ENCODE results near the gene IL32.
"Not testable (repeated sequence)": the region's sequence is repeated elsewhere in the genome, so short reads cannot be mapped to it uniquely, and the experiment has no call there.

Gene IL32

DNA sequence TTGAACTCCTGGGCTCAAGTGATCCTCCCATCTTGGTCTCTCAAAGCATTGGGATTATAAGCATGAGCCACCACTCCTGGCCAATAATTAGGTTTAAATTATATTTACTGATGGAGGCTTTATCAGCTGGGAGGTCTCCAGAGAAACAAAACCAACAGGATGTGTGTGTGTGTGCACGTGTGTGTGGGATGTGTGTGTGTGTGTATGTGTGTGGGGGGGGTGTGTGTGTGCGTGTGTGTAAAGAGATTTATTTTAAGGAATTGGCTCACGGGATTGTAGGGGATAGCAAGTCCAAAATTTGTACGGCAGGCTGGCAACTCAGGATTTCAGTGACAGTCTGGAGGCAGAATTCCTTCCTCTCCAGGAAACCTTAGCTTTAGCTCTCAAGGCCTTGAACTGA lies 14.4 kb upstream of the IL32 start:
- DNase-seq (ENCODE audit: insufficient read length, low spot score) = no peak
- FAIRE-seq = no peak

DNA sequence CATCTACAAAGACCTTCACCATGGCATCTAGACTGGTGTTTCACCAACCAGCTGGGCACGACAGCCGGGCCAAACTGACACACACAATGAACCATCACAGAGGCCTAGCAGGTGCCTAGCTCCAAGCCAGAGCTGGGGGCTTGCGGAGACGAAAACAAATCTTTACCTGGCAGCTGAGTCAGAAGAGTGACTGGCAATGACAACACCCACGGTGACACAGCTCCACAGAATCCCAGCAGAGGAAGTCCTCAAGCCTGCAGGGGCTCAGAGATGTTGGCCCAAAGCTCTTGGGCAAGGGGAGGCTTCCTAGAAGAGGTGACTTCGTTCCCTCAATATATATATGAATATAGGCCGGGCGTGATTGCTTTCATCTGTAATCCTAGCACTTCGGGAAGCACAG lies 13.9 kb upstream of the IL32 start:
- FAIRE-seq (no peak), DNase-seq (ENCODE audit: insufficient read length, low spot score) (no peak)

DNA sequence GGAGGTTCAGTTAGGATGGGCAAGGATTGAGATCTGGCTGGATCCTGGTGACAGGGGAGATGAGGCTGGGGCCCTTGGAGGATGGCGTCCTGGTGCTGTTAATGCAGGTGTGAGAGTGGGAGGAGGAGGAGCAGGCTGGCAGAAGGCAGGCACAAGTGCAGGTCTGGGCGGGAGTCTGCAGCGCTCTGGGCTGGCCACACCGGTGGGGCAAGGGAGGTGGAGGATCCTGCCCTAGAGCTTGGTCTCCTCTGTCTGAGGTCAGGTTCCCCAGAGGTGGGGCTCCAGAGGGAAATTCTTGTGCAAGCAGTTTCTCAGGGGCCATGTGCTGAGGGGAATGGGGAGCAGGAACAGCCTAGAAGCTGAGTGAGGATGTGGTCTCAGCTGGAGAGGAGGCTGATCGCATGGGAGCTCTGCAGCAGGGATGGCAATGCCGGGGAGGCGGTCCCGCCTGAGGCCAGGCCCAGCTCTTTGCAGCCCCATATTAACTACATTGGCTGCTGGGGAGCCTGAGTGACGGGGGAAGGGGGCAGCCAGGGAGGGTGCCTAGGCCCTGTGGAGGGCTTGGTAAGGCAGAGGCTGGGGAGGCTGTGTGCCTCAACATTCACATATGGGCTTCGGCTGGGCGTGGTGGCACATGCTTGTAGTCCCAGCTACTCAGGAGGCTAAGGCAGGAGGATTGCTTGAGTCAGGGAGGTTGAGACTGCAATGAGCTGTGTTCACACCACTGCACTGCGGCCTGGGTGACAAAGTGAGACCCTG lies 12.7 kb upstream of the IL32 start:
- not testable (repeated sequence) for FAIRE-seq; DNase-seq (ENCODE audit: insufficient read length, low spot score)

DNA sequence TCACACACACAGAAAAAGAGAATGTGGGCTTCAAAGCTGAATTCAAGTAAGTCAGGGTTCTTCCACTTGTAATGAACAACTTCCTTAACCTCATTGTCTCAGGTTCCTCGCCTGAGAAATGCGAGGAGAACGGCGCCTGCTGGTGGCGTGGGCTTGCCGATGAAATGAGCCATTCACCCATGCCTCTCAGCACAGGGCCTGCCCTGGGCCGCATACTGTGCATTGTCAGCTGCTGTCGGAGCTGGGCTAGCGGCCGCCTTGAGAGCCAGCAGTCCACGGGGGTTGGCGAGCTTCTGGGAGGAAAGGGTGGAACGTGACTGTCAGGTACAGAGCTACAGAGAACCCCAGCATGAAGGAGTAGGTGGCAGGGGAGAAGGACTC lies 12.1 kb upstream of the IL32 start:
- not testable (repeated sequence) for DNase-seq (ENCODE audit: insufficient read length, low spot score)
- FAIRE-seq = peak; percentile 86

DNA sequence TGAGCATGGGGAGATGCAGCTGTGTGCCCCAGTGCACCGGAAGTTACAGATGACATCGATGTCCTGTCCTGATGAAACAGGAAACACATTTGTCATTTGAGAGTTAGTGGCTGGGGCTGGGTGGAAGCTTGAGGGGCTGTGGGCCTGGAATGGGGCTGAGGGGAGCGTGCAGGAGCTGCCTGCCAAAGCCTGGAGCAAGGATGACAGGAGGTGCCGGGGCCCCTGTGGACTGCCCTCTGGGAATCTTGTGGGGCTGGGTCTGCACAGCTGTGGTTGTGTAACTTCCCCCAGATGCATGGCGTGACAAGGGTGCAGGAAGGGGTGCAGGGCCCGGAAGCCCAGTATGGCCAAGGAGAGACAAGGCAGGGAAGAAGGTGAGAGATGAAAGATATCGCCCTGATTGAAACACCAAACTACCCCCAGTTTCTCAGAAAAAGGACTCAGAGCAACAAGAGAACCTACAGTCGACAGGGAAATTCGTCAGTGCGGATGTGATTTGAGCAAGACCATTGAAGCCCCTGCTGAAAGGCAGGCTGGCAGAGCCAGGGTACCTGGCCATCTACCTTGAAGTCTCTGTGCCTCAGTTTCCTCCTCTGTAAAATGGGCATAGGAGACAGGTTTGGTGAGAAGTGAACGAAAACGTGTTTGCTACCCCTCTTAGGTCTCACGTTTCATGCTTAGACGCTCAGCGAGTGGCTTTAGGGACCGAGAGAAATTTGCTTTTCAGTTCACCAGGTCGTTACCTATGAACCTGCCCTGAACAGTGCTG lies 10.3 kb upstream of the IL32 start:
- DNase-seq (ENCODE audit: insufficient read length, low spot score) = no peak
- FAIRE-seq = peak; percentile 68

DNA sequence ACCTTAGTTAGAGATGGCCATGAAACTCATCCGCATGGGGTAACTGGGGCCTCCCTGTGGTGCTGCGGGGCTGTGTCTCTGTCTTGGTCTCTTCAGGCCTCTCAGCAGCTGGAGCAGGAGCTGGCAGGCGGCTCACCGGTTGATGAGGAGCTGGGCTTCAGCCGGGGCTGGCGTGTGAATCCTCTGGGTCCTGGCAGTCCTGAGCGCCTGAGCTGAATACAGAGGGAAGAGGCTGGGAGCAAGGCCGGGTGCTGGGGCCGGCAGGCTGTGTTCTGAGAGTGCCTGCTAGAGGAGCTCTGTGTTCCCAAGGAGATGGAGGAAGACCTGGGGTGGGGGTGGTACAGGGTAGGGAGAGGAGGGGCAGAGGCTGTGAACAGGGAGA lies 9.7 kb upstream of the IL32 start:
- FAIRE-seq = peak; percentile 11

DNA sequence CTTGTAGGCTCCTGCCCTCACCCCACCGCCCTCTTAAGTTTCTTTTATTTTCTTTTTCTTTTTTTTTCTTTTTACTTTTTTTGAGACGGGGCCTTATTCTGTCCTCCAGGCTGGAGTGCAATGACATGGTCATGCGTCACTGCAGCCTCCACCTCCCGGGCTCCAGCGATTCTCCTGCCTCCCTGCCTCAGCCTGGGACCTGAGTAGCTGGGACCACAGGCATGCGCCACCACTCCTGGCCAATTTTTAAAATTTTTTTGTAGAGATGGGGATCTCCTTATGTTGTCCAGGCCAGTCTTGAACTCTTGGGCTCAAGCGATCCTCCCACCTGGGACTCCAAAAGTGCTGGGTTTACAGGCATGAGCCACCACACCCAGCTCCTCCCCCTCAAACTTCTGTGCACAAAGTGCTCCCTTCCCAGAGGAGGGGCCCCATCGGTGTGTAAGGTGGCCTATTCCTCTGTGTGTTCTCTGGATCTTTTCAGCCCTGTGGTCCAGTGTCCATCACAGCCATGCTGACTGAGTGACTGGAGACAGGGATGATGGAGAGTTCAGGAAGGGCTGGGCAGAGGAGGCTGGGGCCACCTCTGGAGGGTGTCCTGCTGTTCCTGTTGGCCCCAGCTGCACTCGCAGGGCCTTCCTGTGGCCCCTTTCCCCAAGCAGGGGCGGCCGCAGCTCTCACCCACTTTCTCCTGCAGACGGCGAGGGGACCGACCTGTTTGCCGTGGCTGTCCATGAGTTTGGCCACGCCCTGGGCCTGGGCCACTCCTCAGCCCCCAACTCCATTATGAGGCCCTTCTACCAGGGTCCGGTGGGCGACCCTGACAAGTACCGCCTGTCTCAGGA lies 8.9 kb upstream of the IL32 start:
- DNase-seq (ENCODE audit: insufficient read length, low spot score) (no peak), FAIRE-seq (no peak)

More for the DNA sequence above, 9.7 kb upstream of the IL32 start:
- not testable (repeated sequence) for DNase-seq (ENCODE audit: insufficient read length, low spot score)

DNA sequence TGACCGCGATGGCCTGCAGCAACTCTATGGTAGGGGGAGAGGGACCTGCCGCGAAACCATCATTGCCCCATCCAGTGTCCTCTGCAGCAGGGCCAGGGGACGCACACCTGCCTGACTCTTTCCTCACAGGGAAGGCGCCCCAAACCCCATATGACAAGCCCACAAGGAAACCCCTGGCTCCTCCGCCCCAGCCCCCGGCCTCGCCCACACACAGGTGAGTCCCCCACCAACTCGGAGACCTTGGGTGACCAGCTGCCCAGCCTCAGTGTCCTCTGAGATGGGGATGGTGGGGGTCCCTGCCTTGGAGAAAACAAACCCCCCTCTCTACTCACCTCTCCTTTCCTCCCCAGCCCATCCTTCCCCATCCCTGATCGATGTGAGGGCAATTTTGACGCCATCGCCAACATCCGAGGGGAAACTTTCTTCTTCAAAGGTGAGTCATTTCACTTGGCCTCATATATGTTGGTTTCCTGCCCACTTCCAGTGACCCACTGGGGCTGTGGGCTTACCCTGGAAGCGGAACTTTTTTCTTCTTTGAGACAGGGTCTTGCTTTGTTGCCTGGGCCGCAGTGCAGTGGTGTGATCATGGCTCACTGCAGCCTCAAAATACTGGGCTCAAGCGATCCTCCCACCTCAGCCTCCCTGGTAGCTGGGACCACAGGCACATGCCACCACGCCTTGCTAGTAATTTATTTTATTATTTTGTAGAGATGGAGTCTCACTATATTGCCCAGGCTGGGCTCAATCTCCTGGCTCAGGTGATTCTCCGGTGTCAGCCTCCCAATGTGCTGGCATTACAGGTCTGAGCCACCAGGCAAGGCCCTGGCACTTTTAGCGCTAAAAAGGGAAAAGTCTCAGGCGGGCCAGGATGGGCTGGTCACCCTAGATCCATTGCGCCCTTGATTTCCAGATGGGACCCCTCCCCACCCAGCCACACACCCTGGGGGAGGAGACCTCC lies 8.0 kb upstream of the IL32 start:
- no peak for FAIRE-seq
- DNase-seq (ENCODE audit: insufficient read length, low spot score) = no peak

DNA sequence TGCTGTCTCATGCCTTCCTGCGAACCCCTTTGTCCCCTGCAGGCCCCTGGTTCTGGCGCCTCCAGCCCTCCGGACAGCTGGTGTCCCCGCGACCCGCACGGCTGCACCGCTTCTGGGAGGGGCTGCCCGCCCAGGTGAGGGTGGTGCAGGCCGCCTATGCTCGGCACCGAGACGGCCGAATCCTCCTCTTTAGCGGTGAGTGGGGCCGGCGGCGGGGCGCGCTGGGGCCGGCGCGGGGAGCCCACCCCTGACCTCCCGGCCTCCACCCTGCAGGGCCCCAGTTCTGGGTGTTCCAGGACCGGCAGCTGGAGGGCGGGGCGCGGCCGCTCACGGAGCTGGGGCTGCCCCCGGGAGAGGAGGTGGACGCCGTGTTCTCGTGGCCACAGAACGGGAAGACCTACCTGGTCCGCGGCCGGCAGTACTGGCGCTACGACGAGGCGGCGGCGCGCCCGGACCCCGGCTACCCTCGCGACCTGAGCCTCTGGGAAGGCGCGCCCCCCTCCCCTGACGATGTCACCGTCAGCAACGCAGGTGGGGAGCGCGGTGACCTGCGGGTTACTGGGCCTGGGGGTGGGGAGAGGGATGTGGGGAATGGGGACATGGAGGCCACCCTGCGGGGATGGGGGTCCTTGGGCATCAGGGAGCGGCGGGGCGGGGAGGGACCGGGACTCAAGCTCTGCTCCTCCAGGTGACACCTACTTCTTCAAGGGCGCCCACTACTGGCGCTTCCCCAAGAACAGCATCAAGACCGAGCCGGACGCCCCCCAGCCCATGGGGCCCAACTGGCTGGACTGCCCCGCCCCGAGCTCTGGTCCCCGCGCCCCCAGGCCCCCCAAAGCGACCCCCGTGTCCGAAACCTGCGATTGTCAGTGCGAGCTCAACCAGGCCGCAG lies 7.1 kb upstream of the IL32 start:
- DNase-seq (ENCODE audit: insufficient read length, low spot score) = peak; percentile 62
- FAIRE-seq = peak; percentile 52

DNA sequence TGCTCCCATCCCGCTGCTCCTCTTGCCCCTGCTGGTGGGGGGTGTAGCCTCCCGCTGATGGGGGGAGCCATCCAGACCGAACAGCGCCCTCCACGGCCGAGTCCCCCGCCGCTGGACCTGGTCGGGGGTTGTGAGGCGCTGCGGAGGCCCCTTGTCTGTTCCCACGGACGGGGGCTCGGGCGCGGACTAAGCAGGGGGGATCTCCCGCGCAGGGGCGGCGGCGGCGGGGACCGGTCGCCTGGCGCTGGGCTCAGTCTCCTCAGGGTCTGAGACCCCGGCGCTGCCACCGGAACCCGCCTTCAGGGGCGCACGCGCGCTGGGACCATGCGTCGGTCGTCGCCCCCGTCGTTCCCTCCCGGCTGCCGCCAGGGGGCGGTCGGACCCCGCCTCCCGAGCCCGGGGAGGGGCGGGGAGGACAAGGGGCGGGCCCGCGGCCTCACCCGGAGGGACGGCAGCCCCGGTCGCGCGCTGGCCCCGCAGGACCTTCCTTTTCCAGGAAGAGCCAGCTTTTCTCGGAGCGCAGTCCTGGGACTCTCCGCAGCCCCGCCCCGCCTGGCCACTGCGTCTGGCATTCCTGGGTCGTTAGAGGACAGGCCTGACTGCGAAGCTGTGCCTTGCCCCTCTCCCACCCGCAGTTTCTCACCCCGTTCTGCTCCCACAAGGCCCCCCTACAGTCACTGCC lies 6.3 kb upstream of the IL32 start:
- FAIRE-seq (peak; percentile 11), DNase-seq (ENCODE audit: insufficient read length, low spot score) (peak; percentile 92)

DNA sequence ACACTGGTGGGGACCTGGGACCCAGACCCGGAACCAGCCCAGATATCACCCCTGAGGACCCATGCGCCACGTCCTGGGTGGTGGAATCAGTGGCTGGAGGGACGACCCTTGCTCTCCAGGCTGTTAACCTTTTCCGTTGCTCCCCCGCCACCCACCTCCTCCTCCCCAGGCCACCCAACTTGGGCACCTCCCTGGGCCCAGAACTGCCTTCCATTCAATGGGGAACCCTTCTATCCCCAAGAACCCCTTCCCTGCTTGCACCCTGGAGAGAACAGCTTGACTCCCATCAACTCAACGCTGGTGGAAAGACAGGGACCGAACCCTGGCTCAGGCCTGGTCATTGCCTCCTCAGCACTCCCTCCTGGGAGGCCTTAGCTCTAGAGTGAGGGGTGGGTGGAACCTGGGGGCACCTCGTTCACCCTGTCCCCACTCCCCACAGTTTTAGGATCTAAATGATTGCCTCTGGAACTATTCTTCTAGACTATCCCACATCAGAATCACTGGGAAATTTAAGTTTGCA lies 5.7 kb upstream of the IL32 start:
- FAIRE-seq = no peak
- DNase-seq (ENCODE audit: insufficient read length, low spot score) = no peak

DNA sequence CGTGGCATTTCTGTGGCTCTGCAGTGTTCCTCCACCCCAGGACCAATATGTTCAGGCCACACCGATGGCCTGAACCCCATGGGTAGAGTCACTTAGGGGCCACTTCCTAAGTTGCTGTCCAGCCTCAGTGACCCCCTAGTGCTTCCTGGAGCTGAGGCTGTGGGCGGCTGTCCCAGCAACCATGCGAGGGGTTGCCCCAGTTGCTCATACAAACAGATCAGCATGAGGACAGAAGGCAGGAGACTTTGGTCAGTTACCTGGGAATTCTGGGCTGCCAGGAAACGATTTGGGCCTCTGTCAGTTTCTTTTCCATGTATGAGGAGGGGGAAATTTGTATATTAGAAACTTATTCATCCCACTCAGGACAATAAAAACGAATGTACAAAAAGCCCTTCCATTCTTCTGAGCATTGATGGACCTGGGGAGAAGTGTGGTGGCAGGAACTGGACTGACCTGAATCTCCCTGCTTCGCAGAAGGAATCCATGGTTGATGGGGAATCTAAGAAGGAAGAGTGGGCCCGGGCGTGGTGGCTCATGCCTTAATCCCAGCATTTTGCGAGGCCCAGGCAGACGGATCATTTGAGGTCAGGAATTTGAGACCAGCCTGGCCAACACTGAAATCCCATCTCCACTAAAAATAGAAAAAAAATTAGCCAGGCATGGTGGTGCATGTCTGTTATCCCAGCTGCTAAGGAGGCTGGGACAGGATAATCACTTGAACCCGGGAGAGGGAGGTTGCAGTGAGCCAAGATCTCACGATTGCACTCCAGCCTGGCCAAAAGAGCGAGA lies 4.9 kb upstream of the IL32 start:
- DNase-seq (ENCODE audit: insufficient read length, low spot score) (no peak), FAIRE-seq (no peak)

DNA sequence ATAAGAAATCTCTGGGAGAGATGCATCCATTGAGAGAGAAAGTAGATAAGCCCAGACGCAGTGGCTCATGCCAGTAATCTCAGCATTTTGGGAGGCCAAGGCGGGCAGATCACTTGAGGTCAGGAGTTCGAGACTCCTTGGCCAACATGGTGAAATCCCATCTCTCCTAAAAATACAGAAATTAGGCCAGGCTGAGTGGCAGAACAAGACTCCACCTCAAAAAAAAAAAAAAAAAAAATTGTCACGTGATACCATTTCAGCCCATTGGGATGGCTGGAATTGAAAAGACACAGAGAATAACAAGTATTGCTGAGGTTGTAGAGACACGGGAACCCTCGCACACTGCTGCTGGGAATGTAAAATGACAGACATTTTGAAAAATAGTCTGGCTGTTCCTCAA lies 2.9 kb upstream of the IL32 start:
- DNase-seq (ENCODE audit: insufficient read length, low spot score) (no peak), FAIRE-seq (no peak)

DNA sequence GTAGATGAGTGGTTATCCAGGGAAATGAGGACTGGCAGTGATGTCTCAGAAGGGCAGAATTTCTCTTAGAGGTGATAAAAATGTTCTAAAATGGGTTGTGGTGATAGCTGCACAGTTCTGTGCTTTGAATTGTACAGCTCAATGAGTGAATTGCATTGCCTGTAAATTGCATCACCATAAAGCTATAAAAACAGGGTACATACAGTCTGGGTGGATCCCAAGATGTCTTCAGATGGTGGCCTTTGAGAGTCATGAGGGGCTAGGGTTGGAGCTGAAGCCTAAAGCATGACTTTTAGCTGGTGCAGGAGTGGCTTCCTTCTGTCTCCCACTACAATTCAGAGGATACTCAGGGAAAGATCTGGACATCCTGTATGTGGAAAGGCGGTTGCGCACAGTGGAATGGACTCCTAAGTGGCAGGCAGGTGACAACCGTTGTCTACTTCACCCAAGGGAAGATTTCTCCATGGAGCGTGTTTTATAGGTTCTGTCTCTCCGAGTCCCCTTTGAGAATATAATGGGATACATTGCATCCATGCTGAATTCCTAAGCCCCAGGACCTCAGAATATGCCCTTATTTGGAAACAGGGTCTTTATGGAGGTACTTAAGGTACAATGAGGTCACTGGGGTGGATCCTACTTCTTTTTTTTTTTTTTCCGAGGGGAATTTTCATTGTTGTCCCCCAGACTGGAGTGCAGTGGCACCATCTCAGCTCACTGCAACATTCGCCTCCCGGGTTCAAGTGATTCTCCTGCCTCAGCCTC lies 1.6 kb upstream of the IL32 start:
- FAIRE-seq (no peak), DNase-seq (ENCODE audit: insufficient read length, low spot score) (no peak)

DNA sequence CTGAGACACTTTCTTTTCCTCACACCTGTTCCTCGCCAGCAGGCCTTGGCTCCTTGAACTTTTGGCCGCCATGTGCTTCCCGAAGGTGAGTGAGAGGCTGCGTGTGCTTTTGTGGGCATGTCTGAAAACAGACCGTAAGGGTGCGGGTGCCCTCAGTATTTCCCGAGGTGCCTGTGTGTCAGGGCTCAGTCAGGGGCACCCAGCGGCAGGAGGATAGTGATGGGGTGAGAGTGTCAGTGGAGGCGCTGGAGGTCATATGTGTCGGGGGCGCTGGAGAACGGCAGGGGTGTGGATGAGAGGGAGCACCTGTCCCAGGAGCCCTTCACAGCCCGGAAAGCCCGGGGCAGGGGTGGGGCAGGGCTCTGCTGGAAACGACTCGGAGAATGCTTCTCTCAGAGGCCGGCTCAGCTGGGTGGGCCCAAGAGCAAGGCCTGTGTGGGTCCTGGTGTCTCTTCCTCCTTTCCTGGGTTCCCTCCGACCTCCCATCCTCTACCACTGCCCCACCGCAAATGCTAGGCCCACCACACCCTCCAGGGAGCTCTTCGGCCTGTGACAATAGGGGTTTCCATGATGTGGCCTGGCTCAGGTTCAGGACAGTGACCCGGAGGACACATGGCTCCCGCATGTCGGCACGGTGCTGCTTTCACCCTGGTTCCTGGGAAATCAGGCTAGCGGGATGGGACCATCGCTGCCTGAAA lies 451 bp downstream of the IL32 start:
- FAIRE-seq = no peak
- no peak for DNase-seq (ENCODE audit: insufficient read length, low spot score)

DNA sequence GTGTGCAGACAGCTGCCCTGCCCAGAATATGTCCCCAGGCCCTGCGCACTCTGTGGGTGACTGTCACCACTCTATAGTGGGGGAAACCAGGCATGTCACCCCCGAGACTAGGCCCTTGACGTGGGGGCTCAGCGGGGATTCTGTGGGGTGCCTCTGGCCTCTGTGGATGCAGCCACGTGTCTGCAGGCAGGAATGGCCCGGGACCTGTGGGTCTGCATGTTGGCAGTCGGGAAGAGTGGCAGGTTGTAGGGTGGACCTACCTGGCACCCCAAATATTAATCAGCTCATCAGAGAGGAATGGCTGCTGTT lies 954 bp downstream of the IL32 start:
- no peak for DNase-seq (ENCODE audit: insufficient read length, low spot score)
- FAIRE-seq = no peak

DNA sequence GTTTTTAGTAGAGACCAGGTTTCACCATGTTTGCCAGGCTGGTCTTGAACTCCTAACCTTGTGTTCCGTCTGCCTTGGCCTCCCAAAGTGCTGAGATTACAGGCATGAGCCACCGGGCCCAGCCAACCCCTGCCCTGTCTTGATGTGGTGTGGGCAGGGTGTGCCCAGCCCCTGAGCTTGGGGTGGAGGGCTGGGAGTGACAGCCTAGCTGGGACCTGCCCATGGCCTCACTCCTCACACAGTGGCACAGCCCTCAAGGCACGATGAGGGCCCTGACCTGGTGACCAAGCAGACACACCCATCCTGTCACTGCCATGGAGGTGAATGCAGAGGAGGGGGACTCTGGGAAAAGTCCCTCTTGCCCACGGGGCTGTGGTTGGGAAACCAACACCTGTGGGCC lies 3.0 kb downstream of the IL32 start:
- FAIRE-seq = no peak
- DNase-seq (ENCODE audit: insufficient read length, low spot score) = no peak
